Astrocyte of the spinal cord (primary cell): ENCODE measurements around the gene RAD51.

Experiments
- DNase-seq: peaks from one replicate; pipeline ENCODE4 v3.0.0; 2011; ENCODE audit warnings: low read depth, low spot score
- H3K4me3 ChIP-seq: 2 replicates; pipeline ENCODE4 v1.5.1; 2011; ENCODE audit warnings: low read depth, mild to moderate bottlenecking, low read length, moderate library complexity
- in situ Hi-C: cut with HindIII; loops from 2 replicates; pipeline ENCODE4 v1.10.0; 2017; ENCODE audit warnings: low sequenced_read_pairs
- TF ChIP-seq, protein P1 (sequence below): IDR thresholded peaks from 2 replicates; pipeline ENCODE4 v1.5.1; 2012; ENCODE audit warnings: low read depth, mild to moderate bottlenecking, low read length, inconsistent platforms

RAD51 gene

DNA sequence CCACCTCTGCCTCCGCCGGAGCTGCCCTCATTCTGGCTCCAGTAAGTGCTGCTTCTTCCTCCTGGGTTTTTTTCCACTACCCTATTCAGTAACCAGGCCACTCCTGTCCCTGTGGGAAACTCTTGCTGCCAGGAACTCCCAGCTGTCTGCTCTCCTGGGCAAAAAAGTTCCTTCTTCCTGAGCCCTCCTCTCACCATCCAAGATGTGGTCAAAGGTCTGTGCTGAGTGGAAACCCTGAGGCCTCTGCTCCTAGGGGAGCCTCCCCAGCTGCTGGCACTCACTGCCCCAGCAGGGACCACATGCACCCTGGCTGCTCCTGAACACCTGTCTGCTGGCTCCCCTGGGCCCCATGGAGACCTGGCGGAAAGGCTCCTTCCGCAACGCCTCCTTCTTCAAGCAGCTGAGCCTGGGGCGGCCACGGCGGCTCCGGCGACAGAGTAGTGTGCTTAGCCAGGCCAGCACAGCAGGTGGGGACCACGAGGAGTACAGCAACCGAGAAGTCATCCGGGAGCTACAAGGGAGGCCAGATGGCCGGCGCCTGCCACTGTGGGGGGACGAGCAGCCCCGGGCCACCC lies 75.3 kb downstream of the RAD51 start:
- H3K4me3 ChIP-seq = no peak overlapping the region
- TF ChIP-seq, protein P1, sequence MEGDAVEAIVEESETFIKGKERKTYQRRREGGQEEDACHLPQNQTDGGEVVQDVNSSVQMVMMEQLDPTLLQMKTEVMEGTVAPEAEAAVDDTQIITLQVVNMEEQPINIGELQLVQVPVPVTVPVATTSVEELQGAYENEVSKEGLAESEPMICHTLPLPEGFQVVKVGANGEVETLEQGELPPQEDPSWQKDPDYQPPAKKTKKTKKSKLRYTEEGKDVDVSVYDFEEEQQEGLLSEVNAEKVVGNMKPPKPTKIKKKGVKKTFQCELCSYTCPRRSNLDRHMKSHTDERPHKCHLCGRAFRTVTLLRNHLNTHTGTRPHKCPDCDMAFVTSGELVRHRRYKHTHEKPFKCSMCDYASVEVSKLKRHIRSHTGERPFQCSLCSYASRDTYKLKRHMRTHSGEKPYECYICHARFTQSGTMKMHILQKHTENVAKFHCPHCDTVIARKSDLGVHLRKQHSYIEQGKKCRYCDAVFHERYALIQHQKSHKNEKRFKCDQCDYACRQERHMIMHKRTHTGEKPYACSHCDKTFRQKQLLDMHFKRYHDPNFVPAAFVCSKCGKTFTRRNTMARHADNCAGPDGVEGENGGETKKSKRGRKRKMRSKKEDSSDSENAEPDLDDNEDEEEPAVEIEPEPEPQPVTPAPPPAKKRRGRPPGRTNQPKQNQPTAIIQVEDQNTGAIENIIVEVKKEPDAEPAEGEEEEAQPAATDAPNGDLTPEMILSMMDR = no peak
- DNase-seq = peak; percentile 24
- in situ Hi-C loops = no loop called here

DNA sequence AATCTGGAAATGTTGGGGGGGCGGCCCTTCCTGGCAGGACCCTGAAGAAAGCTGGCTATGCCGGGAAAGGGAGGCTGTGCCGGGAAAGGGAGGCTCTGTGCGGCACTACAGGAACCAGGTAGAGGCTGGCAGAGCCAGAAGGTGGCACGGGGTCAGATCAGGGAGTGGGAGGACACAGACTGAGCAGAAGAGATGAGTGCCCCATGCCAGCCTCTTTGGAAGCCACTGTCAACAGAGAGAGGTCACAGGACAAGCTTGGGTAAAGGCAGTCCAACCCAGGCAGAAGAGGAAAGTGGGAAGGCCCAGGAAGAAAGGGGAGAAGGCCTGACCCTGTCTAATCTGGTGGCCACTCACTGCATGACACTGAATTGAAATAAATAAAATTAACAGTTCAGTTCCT lies 76.3 kb downstream of the RAD51 start:
- TF ChIP-seq, protein P1 = no peak
- in situ Hi-C loops = no loop called here
- H3K4me3 ChIP-seq = no peak overlapping the region
- no peak for DNase-seq

DNA sequence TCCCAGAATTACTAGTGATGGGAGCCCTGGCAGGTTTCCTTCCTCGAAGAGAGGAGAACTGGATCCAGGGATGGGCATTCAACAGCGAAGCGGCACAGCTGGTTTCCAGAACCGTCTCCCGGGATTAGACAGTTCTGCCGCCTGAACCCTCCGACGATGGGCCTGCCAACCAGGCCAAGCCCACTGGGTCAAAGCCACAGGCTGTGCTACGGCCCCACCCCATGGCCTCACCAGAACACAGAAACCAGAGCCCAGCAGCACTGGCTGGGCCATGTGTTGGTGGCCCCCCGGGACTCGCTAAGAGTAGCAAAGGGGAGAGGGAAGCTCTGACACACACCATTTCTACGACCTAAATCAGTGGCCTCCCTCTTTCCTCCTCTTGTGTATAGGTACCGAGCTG lies 77.0 kb downstream of the RAD51 start:
- DNase-seq = no peak
- TF ChIP-seq, protein P1 = no peak
- no peak overlapping the region for H3K4me3 ChIP-seq
- in situ Hi-C loops = no loop called here

DNA sequence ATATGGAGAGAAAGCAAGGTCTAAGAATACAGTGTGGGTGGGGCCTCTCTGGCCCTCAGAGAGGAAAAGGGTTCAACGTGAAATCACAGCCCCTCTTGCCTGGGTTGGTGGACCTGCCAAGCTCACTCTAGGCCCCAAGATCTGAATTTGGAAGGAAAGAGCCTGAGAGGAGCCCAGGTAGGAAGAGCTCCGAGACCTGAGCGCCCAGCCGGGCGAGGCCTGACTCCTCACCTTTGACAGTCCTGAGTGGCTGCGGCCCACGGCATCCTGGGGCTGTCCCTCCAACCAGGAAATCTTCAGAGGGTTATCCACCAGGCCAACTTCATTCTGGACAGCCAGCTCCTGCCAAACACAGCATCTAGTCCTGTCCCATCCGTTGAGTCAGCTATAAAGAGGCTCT lies 78.5 kb downstream of the RAD51 start:
- TF ChIP-seq, protein P1 = no peak
- in situ Hi-C loops = no loop called here
- H3K4me3 ChIP-seq = no peak overlapping the region
- no peak for DNase-seq

DNA sequence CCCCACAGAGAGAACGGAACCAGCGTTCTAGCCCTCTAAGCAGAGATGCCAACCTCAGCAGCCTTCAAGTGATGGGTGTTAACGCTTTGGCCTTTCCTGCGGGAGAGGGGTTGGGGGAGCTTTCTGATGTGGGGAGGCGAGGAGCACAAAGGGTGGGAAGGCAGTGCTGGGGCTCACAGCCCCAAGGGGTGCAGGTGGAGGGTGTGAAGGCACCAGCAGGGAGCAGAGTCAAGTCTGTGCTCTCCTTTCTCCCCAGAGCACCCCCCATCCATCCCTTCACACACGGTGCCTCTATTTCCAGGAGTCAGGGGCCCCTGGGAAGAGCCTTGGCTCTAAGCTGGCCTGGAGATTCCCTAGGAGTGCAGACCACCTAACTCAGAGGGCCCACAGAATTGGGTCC lies 78.9 kb downstream of the RAD51 start:
- TF ChIP-seq, protein P1 = no peak
- no peak overlapping the region for H3K4me3 ChIP-seq
- in situ Hi-C loops = no loop called here

DNA sequence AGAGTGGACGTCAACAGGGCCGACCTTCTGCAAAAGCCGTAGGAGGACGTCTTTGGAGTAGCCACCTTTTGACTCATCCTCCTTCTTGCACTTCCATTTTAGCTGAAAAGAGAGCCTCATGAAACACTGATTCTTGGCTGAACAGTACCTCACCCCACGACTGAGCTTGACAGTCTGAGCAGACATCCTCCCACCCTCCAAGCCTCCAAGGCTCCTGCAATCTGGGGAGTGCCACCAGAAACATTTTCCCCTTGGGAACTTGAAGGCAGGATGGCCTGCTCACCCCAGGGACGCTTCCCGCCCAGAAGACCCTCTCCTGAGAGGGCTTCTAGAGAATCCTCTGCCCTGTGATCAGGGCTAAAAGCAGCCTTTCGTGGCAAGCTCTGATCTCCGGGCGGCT lies 80.0 kb downstream of the RAD51 start:
- H3K4me3 ChIP-seq = no peak overlapping the region
- TF ChIP-seq, protein P1 = no peak
- in situ Hi-C loops = no loop called here
- DNase-seq = no peak

More for the DNA sequence above, 78.9 kb downstream of the RAD51 start:
- DNase-seq = no peak
